Raji (cell line): ENCODE data around the gene TNP2.

Experiments used
- POLR2A ChIP-seq: IDR thresholded peaks from 2 replicates; pipeline ENCODE4 v1.6.1; 2011; ENCODE audit warnings: low read depth, low read length, control low read depth; ENCODE audit not compliant: insufficient read depth

The TNP2 gene

DNA sequence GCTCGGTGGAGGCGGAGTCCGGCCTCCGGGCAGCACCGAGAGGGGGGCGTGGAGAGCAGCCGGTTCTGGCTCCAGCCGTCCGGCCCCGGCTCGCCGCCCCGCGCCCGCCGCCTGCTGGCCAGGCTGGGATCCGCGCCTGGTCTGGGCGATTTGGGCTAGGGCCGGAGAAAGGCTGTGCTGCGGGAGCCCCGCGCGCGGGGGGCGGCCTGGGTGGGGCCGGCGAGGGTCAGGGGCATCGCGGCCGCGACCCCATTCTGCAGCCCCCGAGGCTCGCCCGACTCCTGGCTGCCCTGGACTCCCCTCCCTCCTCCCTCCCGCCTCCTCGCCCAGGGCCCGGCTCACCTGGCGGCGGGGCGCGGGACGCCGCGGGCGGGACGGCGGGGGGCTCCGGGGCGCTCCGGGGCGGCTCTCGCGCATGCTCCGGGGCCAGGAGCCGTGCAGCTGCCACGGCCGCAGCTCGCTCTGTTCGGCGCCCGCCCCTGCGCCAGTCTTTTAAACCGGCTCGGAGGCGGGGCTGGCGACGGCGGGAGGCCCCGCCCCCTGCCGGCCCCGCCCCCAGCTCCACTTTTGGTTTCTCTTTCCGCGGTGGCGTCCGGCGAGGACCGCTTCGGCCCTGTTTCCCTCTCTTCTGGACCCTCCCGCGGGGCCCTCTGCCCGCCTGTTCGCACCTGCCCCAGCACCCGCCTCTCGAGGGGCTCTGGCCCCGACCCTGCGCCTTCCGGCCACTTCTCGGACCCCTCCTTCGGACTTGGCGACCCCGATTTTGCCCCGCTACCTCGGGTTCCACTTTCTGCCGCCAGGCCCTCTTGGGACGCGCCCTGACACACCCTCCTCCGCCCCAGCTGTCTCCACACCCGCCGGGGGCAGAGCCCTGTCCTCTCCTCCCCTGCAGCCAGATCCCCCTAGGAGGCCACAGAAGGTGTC, 13.1 kb downstream of the TNP2 start, which contains the start of gene SOCS1:
TSS of gene SOCS1 (minus strand) at position 468 of the 924 bp plus-strand sequence. CDS start 726 bp downstream, outside the sequence.
- TF ChIP-seq POLR2A = peak; percentile 94

DNA sequence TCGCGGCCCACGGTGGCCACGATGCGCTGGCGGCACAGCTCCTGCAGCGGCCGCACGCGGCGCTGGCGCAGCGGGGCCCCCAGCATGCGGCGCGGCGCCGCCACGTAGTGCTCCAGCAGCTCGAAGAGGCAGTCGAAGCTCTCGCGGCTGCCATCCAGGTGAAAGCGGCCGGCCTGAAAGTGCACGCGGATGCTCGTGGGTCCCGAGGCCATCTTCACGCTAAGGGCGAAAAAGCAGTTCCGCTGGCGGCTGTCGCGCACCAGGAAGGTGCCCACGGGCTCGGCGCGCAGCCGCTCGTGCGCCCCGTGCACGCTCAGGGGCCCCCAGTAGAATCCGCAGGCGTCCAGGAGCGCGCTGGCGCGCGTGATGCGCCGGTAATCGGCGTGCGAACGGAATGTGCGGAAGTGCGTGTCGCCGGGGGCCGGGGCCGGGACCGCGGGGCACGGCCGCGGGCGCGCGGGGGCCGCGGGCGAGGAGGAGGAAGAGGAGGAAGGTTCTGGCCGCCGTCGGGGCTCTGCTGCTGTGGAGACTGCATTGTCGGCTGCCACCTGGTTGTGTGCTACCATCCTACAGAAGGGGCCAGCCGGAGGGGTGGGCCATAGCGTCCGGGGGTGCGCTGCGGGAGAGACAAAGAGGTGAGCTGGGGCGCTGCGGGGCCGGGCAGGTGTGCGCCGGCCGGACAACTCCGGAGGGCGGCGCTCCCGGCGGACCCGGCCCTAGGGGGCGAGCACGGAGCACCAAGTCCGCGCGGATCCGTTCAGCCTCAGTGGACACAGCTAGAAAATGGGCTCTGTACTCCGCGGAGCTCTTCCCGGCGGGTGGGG, 14.0 kb downstream of the TNP2 start:
- TF ChIP-seq POLR2A = no peak

DNA sequence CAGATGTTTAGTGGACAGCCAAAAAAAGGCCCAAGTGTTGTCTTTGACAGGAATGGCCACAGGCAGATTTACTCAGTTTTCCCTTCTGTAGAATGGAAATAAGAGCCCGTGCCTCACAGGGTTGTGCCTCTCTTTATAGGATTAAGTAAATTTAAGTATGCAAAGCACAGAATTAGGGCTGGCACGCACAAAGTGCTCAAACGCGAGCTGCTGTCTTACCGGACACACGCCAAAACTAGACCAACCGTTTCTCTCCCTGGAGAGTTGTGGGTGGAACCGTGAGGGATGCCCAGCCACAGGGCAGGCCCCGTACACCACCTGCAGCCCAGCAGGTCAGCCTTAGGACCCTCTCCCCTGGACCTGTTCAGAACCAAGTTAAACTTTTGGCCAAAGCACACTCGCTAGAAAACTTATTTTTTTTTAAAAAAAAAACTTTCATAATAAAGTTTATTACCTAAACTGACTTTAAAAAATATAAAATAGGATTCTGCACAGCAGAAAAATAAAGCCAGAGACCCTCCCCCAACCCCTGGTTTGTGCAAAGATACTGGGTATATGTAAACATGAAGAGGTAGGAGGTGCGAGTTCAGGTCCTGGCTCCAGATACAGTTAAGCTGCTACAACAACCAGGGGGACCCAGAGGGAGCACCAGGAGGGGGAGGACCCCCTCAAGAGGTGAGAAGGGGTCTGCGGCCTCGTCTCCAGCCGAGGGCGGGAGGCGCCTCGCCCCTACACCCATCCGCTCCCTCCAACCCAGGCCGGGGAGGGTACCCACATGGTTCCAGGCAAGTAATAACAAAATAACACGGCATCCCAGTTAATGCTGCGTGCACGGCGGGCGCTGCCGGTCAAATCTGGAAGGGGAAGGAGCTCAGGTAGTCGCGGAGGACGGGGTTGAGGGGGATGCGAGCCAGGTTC, 14.9 kb downstream of the TNP2 start:
- TF ChIP-seq POLR2A = peak; percentile 60

DNA sequence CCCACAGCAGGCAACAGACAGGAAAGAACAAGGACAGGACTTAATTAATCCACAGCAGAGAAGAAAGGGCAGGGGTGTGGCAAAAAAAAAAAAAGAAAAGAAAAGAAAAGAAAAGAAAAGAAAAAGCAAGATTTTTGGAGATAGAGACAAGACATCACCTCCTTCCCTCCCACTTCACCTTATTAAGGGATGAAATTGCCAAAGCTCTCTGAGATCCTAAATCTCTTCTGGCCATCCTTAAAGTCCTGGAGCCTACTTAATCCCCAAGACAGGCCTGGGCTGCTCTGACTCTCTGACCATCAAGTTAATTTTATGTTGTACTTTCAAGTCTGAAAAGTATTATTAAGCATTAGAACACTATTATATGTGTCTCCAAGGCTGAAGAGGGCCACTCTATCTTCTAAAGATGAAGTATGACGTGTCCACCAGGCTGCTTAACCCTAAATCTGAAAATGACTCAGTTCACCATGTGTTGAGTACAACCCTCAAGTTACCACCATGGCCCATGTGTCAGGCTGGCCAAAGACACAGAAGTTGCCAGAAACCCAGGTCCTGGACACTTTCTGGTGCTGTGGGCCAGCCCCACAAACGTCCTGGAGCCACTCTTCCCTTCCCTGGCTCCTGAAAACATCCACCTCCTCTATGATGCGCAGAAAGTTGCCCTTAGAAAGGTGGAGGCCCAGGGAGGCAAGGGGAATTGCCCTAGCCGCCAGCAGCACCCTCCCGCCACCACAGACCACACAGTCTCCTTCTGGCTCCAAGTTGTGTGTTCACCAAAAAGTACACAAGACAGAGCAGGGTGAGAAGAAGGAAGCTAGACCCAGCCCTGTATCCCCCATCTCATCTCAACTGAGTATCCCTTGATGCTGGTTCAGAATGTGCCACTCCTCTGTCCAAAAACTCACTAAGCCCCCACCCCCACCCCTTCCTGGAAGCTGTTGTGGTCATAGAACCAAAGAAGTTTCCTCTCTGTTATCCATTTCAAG, 15.8 kb downstream of the TNP2 start:
- TF ChIP-seq POLR2A = no peak; the same call in none of the 2 replicates

DNA sequence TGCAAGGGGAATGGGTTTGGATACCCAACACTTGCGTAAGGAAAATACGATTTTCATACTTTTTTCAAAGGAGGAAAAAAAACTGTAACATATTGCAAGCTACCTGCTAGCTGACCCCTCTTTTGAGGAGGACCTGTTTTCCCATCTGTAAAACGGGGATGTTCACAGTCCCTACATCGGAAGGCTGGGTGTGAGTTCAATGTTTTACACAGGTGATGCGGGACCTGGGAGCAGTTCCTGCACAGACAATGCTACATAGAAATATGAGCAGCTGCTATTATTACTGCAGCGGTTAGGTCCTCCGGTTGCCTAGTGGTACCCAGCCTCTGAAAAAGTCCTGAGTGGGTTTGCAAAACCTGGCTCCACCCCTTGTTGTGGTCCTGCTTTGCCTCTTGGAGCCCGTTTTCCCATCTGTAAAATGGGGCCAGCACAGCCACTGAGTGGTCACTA, 16.6 kb downstream of the TNP2 start:
- TF ChIP-seq POLR2A = no peak

DNA sequence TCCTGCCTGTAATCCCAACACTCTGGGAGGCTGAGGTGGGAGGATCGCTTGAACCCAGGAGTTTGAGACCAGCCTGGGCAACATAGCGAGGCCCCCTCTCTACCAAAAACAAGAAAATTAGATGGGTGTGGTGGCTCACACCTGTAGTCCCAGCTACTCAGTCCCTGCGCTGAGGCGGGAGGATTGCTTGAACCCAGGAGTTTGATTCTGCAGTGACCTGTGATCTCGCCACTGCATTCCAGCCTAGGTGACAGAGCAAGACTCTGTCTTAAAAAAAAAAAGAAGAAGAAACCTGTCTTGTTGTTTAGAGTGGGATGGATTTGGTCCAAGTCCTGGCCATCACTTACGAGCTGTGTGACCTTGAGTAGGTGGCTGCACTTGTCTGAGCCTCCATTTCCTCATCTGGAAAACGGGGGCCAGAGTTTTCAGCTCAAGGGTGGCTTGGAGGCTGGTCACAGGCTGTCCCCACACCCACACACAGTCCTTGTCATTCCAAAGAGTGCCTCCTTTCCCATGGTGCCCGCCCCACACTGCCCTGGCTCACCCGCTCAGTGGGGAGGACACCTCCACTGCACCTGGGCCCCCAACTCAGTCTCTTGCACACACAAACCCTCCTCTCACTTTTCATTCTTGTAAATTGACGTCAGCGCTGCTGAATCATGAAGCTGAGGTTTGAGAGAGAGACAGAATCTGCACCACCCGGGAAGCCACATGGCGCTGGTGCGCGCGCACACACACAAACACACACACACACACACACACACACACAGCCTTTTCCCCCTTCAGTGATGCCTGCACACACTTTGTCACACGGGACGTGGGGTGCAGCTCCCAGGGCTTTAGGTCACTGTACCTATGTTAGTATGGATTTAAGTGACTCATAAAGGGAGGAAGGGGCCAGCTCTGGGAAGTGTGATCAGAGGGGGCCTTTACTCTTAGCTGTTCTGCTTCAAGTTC, 17.3 kb downstream of the TNP2 start:
- peak; percentile 42 for TF ChIP-seq POLR2A

DNA sequence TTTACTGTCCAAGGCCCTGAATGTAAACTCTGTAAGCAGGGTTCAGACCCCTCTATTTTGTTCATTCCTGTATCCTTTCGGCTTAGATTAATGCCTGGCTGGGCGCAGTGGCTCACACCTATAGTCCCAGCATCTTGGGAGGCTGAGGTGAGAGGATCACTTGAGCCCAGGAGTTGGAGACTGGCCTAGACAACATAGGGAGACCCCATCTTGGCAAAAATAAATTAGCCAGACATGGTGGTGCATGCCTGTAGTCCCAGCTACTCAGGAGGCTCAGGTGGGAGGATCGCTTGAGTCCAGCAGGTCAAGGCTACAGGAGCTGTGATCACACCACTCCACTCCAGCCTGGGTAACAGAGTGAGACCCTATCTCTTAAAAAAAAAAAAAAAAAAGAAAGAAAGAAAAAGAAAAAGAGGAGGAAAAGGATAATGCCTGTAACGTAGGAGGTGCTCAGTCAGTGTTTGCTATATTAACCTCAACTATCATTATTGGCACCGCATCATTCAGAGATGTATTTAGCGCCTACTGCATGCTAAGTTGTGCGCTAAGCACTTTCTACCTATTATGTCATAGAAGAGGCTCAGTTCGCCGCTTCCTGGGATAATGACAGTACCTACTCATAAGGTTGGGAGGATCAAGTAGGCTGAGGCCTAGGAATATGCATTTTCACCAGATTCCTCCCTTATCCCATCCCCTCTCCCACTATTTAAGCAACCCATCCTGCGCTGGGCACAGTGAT, 18.2 kb downstream of the TNP2 start:
- TF ChIP-seq POLR2A = no peak; the same call in 1 of the 2 replicates

DNA sequence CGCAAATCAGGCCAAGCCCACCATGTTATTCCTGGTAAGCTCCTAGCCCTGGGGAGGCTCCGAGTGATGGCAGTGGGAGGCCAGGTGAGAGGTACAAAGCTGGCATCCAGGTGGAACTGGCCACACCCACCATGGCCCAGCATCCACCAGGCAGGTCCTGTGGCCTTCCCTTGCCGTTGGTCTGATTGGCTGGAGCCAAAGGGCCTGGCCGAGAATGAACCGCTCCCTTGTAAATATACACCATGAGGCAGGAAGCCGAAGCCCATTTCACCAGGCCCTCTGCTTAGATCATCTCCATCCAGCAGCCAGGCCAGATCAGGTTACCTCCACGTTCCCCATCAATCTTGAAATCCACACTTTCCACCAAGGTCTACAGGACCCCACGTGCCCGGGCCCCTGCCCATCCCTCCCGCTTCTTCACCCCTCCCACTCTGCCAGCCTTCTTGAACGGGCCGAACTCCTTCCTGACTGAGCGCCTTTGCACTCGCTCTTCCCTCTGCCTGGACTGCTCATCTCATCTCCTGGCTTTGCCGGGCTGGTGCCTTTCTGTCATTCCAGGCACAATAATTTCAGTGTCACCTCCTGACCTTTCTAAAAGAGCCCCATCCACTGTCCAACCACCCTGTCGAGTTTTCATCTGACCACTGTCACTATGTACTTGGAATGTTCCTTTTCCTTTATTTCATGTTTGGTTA, 18.9 kb downstream of the TNP2 start:
- TF ChIP-seq POLR2A = peak; percentile 48; the same call in 1 of the 2 replicates

DNA sequence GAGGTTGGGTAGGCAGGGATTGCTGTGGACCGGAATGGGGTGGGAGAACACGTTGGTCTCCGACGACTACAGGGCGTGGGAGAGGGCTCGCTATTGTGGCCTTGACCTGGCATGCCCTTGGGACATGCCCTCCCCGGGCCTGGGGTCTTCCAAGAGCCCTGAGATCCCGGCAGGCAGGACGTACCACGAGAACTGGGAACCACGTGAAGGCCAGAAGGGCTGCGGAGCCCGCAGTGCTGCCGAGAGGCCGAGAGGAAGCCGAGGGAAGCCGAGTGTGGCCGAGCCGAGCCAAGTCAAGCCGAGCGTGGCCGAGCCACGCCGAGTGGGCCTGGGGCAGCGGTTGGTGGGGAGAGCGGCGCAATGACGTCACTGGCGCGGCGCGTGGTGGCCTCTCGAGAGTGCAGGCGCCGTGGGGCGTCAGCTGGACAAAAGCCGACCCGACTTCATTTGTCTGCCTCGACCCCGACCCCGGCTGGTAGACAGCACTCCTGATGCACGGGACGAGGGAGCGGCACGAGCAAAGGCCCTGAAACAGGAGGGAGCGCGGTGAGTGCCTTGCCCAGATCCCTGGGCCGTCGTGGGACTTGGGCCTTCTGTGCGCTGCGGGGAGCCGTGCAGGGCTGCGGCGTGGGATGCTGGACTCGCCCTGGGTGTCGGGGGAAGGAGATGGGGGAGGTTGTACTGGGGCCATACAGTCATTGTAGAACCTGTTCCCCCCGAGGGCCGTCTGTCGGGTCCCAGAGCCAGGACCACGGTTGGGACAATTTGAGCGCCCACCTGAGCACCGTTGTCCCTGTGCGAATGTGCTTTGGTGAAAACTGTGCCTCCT, 19.7 kb downstream of the TNP2 start:
- no peak for TF ChIP-seq POLR2A

DNA sequence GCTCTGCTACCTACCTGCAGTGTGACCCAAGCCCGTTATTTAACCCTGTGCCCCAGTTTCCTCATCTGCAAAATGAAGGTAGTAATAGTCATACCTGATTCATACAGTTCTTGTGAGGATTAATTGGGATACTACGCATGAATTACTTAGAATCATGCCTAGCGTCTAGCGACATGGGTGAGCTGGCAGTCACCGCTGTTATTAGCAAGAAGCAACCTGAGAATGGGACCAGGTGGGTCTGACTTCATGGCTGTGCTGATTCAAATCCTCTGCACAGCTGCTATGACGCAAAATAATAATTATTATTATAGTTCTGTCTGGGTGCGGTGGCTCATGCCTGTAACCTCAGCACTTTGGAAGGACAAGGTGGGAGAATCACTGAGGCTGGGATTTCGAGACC, 21.0 kb downstream of the TNP2 start:
- no peak for TF ChIP-seq POLR2A
